ENCODE data around the gene SLC35F1. TPM values are rescaled to one million over a fixed set of nuclear protein-coding genes. Genes with fewer than 3 reads are reported as not detected.
"Not testable (repeated sequence)": the region's sequence is repeated elsewhere in the genome, so short reads cannot be mapped to it uniquely, and the experiment has no call there.

Gene SLC35F1
- total RNA-seq (9.1 TPM), polyA plus RNA-seq (0.92 TPM)

DNA sequence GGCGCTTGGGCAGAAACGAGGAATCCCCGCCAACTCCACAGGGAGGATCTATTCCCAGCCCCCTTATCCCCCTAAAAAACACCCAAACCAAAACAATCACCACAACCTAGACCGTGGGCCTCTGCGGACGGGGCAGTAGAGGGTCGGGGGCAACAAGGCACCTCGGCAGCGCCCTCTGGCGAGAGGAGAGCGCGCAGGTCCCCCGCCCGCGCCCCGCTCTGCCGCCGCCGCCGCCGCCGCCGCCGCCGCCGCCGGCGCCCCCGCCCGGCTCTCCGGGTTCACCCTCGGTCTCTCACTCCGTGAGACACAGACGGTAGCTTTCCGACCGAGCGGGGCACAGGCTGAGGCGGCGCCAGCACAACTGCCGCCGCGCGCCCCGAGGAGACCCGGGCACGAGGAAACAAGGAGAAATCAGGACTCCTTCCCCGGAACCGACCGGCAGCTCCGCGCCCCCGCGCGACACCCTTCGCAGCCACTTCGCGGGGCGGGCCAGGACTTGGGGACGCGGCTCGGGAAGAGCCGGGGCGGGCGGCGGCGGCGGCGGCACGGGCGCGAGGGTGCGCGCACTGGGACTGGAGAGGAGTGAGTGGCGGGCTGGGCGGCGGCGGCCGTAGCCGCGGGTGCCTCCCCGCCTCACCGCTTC is at the start of gene SLC35F1:
Gene SLC35F1, plus strand, starts transcription at position 307 of the 643 bp plus-strand sequence.
- Histone ChIP-seq H3K4me1 (ENCODE audit: insufficient read depth) (no peaks in the 10 kb centered on the region), H3K4me3 (ENCODE audit: low read depth, low read length) (peak within 1 kb of the TSS; percentile 73), H3K27ac (ENCODE audit: low read depth) (no peak within 1 kb of the TSS), H3K36me3 (ENCODE audit: insufficient read depth) (no peaks in the 10 kb centered on the region)
- under 1% methylated on average over 82 of the region's 82 CpGs for WGBS
- no peak for DNase-seq (ENCODE audit: extremely low spot score)

GRCh38 chr6:117858601-117859000 is 48.5 kb upstream of the SLC35F1 start:
- H3K36me3 ChIP-seq (ENCODE audit: insufficient read depth); H3K4me1 ChIP-seq (ENCODE audit: insufficient read depth); DNase-seq (ENCODE audit: extremely low spot score); H3K27ac ChIP-seq (ENCODE audit: low read depth); H3K4me3 ChIP-seq (ENCODE audit: low read depth, low read length): not testable (repeated sequence)
- WGBS = 66% methylated on average over 2 of the region's 2 CpGs

DNA sequence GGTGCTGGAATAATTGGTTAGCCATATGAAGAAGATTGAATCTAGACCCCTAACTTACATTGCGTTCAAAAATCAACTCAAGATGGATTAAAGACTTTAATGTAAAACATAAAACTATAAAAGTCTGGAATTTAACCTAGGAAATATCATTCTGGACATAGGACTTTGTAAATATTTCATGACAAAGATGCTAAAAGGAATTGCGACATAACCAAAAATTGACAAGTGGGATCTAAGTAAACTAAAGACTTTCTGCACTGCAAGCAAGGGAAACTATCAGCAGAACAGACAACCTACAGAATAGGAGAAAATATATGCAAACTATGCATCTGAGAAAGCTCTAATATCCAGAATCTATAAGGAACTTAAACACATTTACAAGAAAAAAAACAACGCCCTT is 45.5 kb upstream of the SLC35F1 start:
- H3K4me1 ChIP-seq (ENCODE audit: insufficient read depth) = no peaks in the 10 kb centered on the region
- DNase-seq (ENCODE audit: extremely low spot score) = no peak
- no peaks in the 10 kb centered on the region for H3K36me3 ChIP-seq (ENCODE audit: insufficient read depth)
- H3K4me3 ChIP-seq (ENCODE audit: low read depth, low read length) = no peak overlapping the region
- WGBS = 95% methylated on average over 3 of the region's 3 CpGs
- H3K27ac ChIP-seq (ENCODE audit: low read depth) = no peak overlapping the region

DNA sequence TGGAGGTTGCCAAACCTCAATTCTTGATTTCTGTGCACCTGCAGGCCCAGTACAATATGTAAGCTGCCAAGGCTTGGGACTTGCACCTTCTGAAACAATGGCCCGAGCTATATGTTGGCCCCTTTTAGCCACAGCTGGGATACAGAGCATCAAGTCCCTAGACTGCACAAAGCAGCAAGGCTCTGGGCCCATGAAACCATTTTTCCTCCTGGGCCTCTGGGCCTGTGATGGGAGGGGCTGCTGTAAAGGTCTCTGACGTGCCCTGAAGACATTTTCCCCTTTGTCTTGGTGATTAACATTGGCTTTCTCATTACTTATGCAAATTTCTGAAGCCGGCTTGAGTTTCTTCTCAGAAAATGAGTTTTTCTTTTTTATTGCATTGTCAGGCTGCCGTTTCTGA is 40.5 kb upstream of the SLC35F1 start:
- WGBS = 56% methylated on average over 4 of the region's 4 CpGs
- Histone ChIP-seq H3K27ac (ENCODE audit: low read depth) (no peak overlapping the region), H3K4me3 (ENCODE audit: low read depth, low read length) (no peak overlapping the region), H3K4me1 (ENCODE audit: insufficient read depth) (no peaks in the 10 kb centered on the region), H3K36me3 (ENCODE audit: insufficient read depth) (no peaks in the 10 kb centered on the region)
- DNase-seq (ENCODE audit: extremely low spot score) = no peak

GRCh38 chr6:117870486-117871242 is 36.4 kb upstream of the SLC35F1 start:
- 80% methylated on average over 4 of the region's 4 CpGs for WGBS
- Histone ChIP-seq H3K4me3 (ENCODE audit: low read depth, low read length) (no peak overlapping the region), H3K4me1 (ENCODE audit: insufficient read depth) (no peaks in the 10 kb centered on the region), H3K36me3 (ENCODE audit: insufficient read depth) (no peaks in the 10 kb centered on the region), H3K27ac (ENCODE audit: low read depth) (no peak overlapping the region)
- no peak for DNase-seq (ENCODE audit: extremely low spot score)

GRCh38 chr6:117880824-117881223 is 26.2 kb upstream of the SLC35F1 start:
- Histone ChIP-seq H3K4me1 (ENCODE audit: insufficient read depth) (no peaks in the 10 kb centered on the region), H3K27ac (ENCODE audit: low read depth) (no peak overlapping the region), H3K4me3 (ENCODE audit: low read depth, low read length) (no peak overlapping the region), H3K36me3 (ENCODE audit: insufficient read depth) (no peaks in the 10 kb centered on the region)
- 44% methylated on average over 1 of the region's 1 CpG for WGBS
- no peak for DNase-seq (ENCODE audit: extremely low spot score)

- Histone ChIP-seq H3K27ac (ENCODE audit: low read depth) (no peak overlapping the region), H3K4me1 (ENCODE audit: insufficient read depth) (no peaks in the 10 kb centered on the region), H3K4me3 (ENCODE audit: low read depth, low read length) (no peak overlapping the region), H3K36me3 (ENCODE audit: insufficient read depth) (no peaks in the 10 kb centered on the region)
- no peak for DNase-seq (ENCODE audit: extremely low spot score)
Measured at GRCh38 chr6:117890172-117890571, 16.9 kb upstream of the SLC35F1 start.

DNA sequence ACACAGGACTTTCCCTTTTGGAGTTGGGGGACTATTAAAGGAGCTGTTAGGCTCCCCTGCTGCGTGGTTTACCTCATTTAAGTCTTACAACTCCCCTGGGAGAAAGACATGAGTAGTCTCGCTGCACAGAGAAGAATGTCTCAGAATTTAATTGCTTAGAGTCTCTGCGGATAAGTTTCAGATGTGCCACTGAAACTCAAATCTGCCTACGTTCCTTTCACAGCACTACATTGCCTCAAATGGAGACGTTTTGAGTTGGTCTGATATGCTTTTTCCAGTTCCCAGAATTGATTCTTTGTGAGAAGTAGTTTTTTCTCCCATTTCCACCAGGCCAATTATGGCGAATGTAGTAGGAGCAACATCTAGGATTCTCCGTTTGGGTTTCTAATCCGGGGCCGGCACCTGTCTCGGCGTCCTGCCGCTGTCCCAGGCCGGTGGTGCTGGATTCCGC is 532 bp upstream of the SLC35F1 start:
- Histone ChIP-seq H3K4me3 (ENCODE audit: low read depth, low read length) (peak overlapping the region; percentile 73), H3K27ac (ENCODE audit: low read depth) (no peak overlapping the region), H3K36me3 (ENCODE audit: insufficient read depth) (no peaks in the 10 kb centered on the region), H3K4me1 (ENCODE audit: insufficient read depth) (no peaks in the 10 kb centered on the region)
- no peak for DNase-seq (ENCODE audit: extremely low spot score)
- 5% methylated on average over 14 of the region's 14 CpGs for WGBS

DNA sequence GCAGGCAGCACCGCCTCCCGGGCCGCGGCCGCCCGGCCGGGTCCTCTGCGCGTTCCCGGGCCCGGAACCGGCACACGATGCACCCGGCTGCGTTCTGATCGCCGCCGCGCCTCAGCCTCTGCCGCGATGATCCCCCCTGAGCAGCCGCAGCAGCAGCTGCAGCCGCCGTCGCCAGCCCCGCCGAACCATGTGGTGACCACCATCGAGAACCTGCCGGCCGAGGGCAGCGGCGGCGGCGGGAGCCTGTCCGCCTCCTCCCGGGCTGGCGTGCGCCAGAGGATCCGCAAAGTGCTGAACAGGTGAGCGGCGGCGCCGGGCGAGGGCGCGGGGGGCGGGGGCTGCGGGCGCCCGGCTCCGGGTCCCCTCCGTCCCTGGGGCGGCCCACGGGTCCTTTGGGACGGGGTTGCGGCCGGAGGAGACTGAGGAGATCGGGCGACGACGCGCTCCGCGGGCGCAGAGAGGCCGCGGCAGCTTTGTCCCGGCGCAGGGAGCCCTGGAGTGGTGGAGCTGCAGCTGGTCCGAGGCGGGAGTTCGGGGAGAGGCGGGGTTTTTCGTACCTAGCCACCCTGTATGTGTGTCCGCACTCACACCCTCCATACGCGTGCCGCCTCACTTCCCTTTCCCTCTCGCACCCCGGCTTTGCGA is 659 bp downstream of the SLC35F1 start:
- H3K4me3 ChIP-seq (ENCODE audit: low read depth, low read length) = peak overlapping the region; percentile 73
- no peaks in the 10 kb centered on the region for H3K36me3 ChIP-seq (ENCODE audit: insufficient read depth)
- WGBS = under 1% methylated on average over 81 of the region's 81 CpGs
- H3K4me1 ChIP-seq (ENCODE audit: insufficient read depth) = no peaks in the 10 kb centered on the region
- no peak overlapping the region for H3K27ac ChIP-seq (ENCODE audit: low read depth)
- no peak for DNase-seq (ENCODE audit: extremely low spot score)

DNA sequence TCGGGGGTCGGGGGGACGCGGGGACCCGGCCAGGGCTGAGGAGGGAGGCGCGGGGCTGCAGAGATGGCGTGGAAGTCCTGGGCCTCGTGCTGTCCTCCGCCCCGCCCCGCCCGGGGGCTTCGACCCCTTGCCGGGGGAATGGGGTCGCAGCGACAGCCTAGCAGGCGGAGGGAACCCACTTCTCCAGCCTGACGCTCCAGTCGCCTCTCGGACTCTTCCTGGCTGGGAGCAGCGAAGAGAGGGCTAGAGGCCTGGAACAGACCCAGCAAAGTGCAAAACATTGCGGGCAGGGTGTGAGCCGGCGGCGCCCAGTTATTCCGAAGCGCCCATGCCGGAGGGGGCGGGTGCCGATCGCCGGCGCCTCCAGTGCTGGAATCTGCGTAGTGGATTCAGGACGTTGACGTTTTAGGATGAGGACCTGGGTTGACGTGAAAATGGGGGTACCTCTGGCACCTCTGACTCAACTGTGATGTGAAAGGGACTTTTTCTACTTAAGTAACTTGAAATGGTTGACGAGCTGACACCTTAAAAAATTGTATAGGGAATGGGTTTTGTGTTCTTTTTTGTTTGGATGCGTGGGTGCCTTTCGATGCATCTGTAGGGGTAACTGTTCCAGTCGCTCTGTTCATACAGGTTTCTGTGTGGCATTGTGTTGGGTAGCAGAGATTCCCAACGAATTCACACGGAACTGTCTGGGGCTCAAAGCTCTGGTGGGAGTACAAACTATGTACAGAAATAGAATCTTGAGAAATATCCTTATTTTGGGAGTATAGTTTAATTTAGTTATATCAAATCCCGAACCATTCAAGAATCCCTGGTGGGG is 1.4 kb downstream of the SLC35F1 start:
- H3K4me3 ChIP-seq (ENCODE audit: low read depth, low read length) = peak overlapping the region; percentile 73
- no peak overlapping the region for H3K27ac ChIP-seq (ENCODE audit: low read depth)
- no peaks in the 10 kb centered on the region for H3K4me1 ChIP-seq (ENCODE audit: insufficient read depth)
- WGBS = 6% methylated on average over 45 of the region's 45 CpGs
- H3K36me3 ChIP-seq (ENCODE audit: insufficient read depth) = no peaks in the 10 kb centered on the region
- no peak for DNase-seq (ENCODE audit: extremely low spot score)

GRCh38 chr6:117909638-117910037 is 2.6 kb downstream of the SLC35F1 start:
- DNase-seq (ENCODE audit: extremely low spot score) = no peak
- no peak overlapping the region for H3K27ac ChIP-seq (ENCODE audit: low read depth)
- no peak overlapping the region for H3K4me3 ChIP-seq (ENCODE audit: low read depth, low read length)
- H3K36me3 ChIP-seq (ENCODE audit: insufficient read depth) = no peaks in the 10 kb centered on the region
- 91% methylated on average over 5 of the region's 5 CpGs for WGBS
- no peaks in the 10 kb centered on the region for H3K4me1 ChIP-seq (ENCODE audit: insufficient read depth)

DNA sequence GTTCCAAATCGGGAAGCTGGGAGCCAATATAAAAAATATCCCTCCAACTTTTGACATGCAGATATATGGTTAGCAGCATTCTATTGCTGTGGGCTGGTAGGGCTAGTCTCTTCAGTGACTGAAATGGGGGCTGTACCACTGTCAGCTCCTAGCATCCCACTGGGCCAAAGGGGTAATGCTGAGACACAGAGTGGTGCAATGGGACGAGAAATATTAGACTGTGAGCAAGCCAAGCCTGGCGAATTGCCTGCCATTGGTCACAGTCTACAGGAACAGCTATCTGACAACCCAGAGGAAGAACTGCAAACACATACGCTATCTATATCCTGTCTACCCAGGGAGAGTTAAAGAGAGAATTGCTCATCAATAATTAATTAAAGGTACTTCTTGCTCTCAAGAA is 3.5 kb downstream of the SLC35F1 start:
- Histone ChIP-seq H3K27ac (ENCODE audit: low read depth) (no peak overlapping the region), H3K4me3 (ENCODE audit: low read depth, low read length) (no peak overlapping the region), H3K4me1 (ENCODE audit: insufficient read depth) (no peaks in the 10 kb centered on the region), H3K36me3 (ENCODE audit: insufficient read depth) (no peaks in the 10 kb centered on the region)
- no peak for DNase-seq (ENCODE audit: extremely low spot score)
- WGBS = 86% methylated on average over 4 of the region's 4 CpGs

DNA sequence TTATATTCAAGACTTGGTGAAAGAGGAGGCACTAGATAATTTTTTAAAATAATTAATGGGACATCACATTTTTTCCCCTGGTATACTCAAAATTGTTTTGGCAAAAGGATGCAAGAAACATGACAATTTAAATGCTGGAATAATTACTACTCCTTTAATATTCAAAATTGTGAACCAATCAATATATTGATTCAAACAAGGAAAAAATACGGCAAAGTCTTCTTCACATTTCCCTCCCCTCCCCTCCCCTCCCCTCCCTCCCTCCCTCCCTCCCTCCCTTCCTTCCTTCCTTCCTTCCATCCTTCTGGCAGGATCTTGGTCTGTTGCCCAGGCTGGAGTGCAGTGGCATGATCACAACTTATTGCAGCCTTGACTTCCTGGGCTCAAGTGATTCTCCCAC is 4.1 kb downstream of the SLC35F1 start:
- Histone ChIP-seq H3K27ac (ENCODE audit: low read depth) (no peak overlapping the region), H3K36me3 (ENCODE audit: insufficient read depth) (no peaks in the 10 kb centered on the region), H3K4me3 (ENCODE audit: low read depth, low read length) (no peak overlapping the region), H3K4me1 (ENCODE audit: insufficient read depth) (no peaks in the 10 kb centered on the region)
- 88% methylated on average over 1 of the region's 1 CpG for WGBS
- no peak for DNase-seq (ENCODE audit: extremely low spot score)

All from urinary bladder (tissue), 4 donors.